LNCAP (cell line): Measurements from ENCODE around the gene S100A2.

ENCODE experiments used
- TF ChIP-seq, protein P1 (sequence below): fragments of 450-650 bp; IDR thresholded peaks from 2 replicates; pipeline ENCODE4 v1.5.1; 2017; ENCODE audit warnings: mild to moderate bottlenecking

S100A2 gene

DNA sequence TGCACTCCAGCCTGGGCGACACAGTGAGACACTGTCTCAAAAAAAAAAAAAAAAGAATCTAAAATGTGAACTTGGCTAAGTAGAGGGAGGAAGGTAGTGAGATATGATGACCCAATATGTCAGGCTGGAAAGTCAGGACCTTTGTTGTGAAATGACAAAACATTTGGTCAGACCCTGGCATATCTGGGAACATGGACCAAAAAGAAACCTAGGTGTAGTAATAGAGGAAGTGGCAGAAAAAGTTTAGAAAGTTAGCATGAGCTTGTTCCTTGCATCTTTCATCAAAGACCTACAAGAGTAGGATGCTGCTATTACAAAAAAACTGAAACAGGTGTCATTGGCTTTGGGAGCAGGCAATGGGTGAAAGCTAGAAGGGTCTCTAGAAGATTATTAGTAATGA is 9.3 kb downstream of the S100A2 start:
- TF ChIP-seq, protein P1, sequence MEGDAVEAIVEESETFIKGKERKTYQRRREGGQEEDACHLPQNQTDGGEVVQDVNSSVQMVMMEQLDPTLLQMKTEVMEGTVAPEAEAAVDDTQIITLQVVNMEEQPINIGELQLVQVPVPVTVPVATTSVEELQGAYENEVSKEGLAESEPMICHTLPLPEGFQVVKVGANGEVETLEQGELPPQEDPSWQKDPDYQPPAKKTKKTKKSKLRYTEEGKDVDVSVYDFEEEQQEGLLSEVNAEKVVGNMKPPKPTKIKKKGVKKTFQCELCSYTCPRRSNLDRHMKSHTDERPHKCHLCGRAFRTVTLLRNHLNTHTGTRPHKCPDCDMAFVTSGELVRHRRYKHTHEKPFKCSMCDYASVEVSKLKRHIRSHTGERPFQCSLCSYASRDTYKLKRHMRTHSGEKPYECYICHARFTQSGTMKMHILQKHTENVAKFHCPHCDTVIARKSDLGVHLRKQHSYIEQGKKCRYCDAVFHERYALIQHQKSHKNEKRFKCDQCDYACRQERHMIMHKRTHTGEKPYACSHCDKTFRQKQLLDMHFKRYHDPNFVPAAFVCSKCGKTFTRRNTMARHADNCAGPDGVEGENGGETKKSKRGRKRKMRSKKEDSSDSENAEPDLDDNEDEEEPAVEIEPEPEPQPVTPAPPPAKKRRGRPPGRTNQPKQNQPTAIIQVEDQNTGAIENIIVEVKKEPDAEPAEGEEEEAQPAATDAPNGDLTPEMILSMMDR: no peak

- TF ChIP-seq, protein P1: no peak
Observed at GRCh38 chr1:153553830-153554541, 11.7 kb downstream of the S100A2 start.

GRCh38 chr1:153553096-153553495 is 12.5 kb downstream of the S100A2 start:
- TF ChIP-seq, protein P1: no peak

DNA sequence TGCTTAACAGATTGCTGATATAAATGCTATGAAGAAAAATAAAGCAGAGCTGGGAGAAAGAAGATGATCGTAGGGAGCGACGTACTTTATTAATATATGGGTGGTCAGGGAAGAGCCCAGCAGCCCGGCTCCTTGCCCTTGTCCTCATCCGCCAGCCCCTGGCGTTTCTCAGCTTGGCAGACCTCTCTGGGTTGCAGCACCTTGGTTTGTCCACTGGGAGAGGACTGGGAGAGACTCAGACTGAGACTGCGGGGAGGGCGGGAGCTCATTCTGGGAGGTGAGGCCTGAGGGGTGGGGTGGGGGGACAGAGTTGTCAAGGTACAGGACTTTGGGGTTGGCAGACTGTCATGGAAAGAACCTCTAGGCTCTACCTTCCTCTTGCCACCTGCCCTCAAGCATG is 13.3 kb downstream of the S100A2 start:
- TF ChIP-seq, protein P1: no peak

DNA sequence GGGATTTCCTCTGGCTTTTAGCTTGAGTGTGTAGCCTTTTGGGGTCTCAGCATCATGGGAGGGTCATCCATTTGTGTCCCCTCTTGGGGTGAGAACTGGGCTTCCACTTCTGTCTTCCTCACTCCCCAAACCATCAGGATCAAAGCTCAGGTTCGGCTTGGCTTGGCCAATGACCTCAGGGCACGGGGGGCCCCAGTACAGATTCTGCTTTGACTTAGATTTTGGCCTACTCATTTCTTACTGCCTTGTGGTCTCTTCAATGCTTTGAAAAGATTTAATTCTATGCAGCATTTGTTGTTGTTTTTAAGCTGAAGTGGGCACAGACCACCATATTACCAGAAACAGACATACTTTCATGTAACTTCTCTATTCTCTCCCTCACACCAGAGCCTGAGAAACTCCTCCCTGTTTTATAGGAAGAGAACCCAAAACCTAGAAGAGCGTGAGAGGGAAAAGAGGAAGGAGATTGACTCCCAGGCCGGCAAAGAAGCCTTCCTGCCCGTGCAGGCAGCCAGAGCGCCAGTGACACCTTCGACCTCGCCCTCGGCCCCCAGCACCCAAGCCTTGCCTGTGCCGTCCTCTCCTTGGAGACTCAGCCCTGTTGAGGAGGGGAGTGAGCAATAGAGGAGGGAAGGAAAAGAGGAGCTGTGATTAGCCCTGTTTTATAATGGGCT is 14.7 kb downstream of the S100A2 start:
- TF ChIP-seq, protein P1: no peak

- TF ChIP-seq, protein P1: no peak
Observed at GRCh38 chr1:153550398-153550758, 15.3 kb downstream of the S100A2 start.

DNA sequence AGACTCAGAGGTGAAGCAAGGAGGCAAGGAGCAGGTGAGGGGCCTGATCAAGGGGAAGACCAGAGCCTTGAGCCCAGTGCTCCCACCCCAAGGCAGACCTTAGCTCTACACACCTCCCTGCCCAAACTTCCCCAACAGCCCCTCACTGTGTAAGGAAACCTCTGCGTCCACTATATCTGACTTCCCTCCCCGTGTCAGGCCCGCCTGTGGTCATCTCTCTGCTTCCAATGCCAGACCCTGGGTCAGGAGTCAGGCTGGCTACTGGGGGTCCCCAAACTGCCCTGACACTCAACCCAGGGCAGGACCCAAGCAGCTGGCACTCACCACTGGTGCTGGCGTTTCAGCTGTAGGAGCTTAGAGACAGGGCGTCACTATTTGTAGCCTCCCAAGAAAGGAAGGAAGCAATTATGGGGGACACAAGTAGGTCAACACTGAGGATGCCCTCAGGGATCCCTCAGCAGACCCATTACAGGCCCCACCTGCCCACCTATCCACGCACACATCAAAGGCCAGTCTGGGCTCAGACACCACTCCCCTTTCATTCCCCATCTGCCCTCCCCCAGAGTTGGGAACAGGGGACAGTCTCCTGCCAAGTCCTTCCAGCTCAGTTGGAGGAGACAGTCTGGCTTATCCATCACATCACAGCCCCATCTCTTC is 15.8 kb downstream of the S100A2 start:
- TF ChIP-seq, protein P1: no peak
